ENCODE results near the gene HBZ. TPM values are rescaled to one million over a fixed set of nuclear protein-coding genes. Genes with fewer than 3 reads are reported as not detected.

HBZ gene
- total and polyA plus RNA-seq, 2 of the 8 experiments (the other 6 are each of a cell fraction or from before 2014, with no cell fraction given) = 0.12 TPM; not detected in 1

GRCh38 chr16:177981-178667, 25.7 kb downstream of the HBZ start (continued):
- TF ChIP-seq, protein P1, sequence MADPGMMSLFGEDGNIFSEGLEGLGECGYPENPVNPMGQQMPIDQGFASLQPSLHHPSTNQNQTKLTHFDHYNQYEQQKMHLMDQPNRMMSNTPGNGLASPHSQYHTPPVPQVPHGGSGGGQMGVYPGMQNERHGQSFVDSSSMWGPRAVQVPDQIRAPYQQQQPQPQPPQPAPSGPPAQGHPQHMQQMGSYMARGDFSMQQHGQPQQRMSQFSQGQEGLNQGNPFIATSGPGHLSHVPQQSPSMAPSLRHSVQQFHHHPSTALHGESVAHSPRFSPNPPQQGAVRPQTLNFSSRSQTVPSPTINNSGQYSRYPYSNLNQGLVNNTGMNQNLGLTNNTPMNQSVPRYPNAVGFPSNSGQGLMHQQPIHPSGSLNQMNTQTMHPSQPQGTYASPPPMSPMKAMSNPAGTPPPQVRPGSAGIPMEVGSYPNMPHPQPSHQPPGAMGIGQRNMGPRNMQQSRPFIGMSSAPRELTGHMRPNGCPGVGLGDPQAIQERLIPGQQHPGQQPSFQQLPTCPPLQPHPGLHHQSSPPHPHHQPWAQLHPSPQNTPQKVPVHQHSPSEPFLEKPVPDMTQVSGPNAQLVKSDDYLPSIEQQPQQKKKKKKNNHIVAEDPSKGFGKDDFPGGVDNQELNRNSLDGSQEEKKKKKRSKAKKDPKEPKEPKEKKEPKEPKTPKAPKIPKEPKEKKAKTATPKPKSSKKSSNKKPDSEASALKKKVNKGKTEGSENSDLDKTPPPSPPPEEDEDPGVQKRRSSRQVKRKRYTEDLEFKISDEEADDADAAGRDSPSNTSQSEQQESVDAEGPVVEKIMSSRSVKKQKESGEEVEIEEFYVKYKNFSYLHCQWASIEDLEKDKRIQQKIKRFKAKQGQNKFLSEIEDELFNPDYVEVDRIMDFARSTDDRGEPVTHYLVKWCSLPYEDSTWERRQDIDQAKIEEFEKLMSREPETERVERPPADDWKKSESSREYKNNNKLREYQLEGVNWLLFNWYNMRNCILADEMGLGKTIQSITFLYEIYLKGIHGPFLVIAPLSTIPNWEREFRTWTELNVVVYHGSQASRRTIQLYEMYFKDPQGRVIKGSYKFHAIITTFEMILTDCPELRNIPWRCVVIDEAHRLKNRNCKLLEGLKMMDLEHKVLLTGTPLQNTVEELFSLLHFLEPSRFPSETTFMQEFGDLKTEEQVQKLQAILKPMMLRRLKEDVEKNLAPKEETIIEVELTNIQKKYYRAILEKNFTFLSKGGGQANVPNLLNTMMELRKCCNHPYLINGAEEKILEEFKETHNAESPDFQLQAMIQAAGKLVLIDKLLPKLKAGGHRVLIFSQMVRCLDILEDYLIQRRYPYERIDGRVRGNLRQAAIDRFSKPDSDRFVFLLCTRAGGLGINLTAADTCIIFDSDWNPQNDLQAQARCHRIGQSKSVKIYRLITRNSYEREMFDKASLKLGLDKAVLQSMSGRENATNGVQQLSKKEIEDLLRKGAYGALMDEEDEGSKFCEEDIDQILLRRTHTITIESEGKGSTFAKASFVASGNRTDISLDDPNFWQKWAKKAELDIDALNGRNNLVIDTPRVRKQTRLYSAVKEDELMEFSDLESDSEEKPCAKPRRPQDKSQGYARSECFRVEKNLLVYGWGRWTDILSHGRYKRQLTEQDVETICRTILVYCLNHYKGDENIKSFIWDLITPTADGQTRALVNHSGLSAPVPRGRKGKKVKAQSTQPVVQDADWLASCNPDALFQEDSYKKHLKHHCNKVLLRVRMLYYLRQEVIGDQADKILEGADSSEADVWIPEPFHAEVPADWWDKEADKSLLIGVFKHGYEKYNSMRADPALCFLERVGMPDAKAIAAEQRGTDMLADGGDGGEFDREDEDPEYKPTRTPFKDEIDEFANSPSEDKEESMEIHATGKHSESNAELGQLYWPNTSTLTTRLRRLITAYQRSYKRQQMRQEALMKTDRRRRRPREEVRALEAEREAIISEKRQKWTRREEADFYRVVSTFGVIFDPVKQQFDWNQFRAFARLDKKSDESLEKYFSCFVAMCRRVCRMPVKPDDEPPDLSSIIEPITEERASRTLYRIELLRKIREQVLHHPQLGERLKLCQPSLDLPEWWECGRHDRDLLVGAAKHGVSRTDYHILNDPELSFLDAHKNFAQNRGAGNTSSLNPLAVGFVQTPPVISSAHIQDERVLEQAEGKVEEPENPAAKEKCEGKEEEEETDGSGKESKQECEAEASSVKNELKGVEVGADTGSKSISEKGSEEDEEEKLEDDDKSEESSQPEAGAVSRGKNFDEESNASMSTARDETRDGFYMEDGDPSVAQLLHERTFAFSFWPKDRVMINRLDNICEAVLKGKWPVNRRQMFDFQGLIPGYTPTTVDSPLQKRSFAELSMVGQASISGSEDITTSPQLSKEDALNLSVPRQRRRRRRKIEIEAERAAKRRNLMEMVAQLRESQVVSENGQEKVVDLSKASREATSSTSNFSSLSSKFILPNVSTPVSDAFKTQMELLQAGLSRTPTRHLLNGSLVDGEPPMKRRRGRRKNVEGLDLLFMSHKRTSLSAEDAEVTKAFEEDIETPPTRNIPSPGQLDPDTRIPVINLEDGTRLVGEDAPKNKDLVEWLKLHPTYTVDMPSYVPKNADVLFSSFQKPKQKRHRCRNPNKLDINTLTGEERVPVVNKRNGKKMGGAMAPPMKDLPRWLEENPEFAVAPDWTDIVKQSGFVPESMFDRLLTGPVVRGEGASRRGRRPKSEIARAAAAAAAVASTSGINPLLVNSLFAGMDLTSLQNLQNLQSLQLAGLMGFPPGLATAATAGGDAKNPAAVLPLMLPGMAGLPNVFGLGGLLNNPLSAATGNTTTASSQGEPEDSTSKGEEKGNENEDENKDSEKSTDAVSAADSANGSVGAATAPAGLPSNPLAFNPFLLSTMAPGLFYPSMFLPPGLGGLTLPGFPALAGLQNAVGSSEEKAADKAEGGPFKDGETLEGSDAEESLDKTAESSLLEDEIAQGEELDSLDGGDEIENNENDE (IDR thresholded peaks at IDR 0.05; ENCODE audit: insufficient replicate concordance, low read length) = no peak
- no peak for TF ChIP-seq SIRT6 (IDR thresholded peaks at IDR 0.05; ENCODE audit: low read length)
- TF ChIP-seq, protein P2, sequence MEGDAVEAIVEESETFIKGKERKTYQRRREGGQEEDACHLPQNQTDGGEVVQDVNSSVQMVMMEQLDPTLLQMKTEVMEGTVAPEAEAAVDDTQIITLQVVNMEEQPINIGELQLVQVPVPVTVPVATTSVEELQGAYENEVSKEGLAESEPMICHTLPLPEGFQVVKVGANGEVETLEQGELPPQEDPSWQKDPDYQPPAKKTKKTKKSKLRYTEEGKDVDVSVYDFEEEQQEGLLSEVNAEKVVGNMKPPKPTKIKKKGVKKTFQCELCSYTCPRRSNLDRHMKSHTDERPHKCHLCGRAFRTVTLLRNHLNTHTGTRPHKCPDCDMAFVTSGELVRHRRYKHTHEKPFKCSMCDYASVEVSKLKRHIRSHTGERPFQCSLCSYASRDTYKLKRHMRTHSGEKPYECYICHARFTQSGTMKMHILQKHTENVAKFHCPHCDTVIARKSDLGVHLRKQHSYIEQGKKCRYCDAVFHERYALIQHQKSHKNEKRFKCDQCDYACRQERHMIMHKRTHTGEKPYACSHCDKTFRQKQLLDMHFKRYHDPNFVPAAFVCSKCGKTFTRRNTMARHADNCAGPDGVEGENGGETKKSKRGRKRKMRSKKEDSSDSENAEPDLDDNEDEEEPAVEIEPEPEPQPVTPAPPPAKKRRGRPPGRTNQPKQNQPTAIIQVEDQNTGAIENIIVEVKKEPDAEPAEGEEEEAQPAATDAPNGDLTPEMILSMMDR (IDR thresholded peaks at IDR 0.05; ENCODE audit: control extremely low read depth in 1 of 3, insufficient read depth in 1 of 3, low read depth in 1 of 3, low read length in 3 of 3) = no peak
- no peak for TF ChIP-seq TCF12 (IDR thresholded peaks at IDR 0.05; ENCODE audit: low read depth, low read length)
- TF ChIP-seq HDAC2 (IDR thresholded peaks at IDR 0.05; ENCODE audit: borderline replicate concordance in 1 of 2, low read depth in 2 of 2, low read length in 2 of 2) = no peak
- no peak for TF ChIP-seq CEBPB (IDR thresholded peaks at IDR 0.05; ENCODE audit: low read depth, low read length)
- TF ChIP-seq PHF8 (conservative IDR thresholded peaks at IDR 0.05; ENCODE audit: low read depth, low read length) = no peak
- TF ChIP-seq BACH1 (IDR thresholded peaks at IDR 0.05; ENCODE audit: low read length) = no peak
